ENCODE data around the gene FKBP2.

- TF ChIP-seq POLR2A (IDR thresholded peaks at IDR 0.05), result no peak
- TF ChIP-seq, protein P1, sequence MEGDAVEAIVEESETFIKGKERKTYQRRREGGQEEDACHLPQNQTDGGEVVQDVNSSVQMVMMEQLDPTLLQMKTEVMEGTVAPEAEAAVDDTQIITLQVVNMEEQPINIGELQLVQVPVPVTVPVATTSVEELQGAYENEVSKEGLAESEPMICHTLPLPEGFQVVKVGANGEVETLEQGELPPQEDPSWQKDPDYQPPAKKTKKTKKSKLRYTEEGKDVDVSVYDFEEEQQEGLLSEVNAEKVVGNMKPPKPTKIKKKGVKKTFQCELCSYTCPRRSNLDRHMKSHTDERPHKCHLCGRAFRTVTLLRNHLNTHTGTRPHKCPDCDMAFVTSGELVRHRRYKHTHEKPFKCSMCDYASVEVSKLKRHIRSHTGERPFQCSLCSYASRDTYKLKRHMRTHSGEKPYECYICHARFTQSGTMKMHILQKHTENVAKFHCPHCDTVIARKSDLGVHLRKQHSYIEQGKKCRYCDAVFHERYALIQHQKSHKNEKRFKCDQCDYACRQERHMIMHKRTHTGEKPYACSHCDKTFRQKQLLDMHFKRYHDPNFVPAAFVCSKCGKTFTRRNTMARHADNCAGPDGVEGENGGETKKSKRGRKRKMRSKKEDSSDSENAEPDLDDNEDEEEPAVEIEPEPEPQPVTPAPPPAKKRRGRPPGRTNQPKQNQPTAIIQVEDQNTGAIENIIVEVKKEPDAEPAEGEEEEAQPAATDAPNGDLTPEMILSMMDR (IDR thresholded peaks at IDR 0.05), result no peak
- TF ChIP-seq EP300 (IDR thresholded peaks at IDR 0.05), result no peak
Measured at GRCh38 chr11:64249563-64250414, 8.9 kb downstream of the FKBP2 start.
